HFF-Myc (cell line): Measurements from ENCODE around the gene UST.
A peak's percentile ranks its signal among the peaks of the same experiment; 100 is the strongest.

Experiments
- DNase-seq: peaks from one replicate; pipeline ENCODE4 v3.0.0-alpha.2; 2011; ENCODE audit warnings: low read depth; ENCODE audit errors: extremely low read depth
- H3K4me3 ChIP-seq: replicated peaks from 2 replicates; pipeline ENCODE4 v1.5.1; 2011; ENCODE audit warnings: low read depth, mild to moderate bottlenecking, control low read depth, low read length
- TF ChIP-seq, protein P1 (sequence below): IDR thresholded peaks from 2 replicates; pipeline ENCODE4 v1.5.1; 2012; ENCODE audit warnings: mild to moderate bottlenecking, low read depth, low read length, control low read depth; ENCODE audit errors: missing control alignments

Gene UST

DNA sequence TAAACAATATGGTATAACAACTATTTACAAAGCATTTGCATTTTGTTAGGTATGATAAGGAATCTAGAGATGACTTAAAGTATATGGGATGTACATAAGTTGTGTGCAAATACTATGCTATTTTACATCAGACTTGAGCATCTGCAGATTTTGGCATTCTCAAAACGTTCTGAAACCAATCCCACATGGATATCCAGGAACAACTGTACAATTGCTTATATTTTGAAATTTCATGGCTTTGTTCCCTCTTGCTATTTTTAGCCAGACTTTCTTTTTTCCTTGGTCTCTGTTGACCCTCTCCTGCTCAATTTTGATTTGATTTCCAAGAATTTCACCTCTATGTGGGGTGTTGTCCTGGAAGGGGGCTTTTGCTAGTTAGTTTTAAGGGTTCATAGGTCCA lies 32.9 kb upstream of the UST start:
- DNase-seq, result no peak
- TF ChIP-seq, protein P1, sequence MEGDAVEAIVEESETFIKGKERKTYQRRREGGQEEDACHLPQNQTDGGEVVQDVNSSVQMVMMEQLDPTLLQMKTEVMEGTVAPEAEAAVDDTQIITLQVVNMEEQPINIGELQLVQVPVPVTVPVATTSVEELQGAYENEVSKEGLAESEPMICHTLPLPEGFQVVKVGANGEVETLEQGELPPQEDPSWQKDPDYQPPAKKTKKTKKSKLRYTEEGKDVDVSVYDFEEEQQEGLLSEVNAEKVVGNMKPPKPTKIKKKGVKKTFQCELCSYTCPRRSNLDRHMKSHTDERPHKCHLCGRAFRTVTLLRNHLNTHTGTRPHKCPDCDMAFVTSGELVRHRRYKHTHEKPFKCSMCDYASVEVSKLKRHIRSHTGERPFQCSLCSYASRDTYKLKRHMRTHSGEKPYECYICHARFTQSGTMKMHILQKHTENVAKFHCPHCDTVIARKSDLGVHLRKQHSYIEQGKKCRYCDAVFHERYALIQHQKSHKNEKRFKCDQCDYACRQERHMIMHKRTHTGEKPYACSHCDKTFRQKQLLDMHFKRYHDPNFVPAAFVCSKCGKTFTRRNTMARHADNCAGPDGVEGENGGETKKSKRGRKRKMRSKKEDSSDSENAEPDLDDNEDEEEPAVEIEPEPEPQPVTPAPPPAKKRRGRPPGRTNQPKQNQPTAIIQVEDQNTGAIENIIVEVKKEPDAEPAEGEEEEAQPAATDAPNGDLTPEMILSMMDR, result no peak
- no peak overlapping the region for H3K4me3 ChIP-seq

DNA sequence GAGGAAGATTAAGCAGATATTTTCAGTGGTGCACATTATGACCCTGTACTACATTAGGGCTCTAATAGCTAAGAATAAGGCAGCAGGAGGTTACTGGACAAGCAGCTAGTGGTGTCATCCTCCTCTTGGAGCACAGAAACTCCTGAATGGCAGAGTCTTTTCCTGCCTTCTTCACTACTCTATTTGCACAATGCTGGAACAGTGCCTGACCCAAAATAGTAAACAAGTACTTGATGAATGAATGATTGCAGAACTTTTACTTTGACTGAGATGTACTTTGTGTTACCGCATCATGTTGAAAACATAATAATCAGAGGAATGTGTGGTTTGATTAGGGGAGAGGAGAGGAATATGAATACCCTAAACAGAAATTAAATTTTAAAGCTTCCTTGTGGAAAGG lies 30.0 kb upstream of the UST start:
- no peak overlapping the region for H3K4me3 ChIP-seq
- TF ChIP-seq, protein P1, result no peak
- no peak for DNase-seq

DNA sequence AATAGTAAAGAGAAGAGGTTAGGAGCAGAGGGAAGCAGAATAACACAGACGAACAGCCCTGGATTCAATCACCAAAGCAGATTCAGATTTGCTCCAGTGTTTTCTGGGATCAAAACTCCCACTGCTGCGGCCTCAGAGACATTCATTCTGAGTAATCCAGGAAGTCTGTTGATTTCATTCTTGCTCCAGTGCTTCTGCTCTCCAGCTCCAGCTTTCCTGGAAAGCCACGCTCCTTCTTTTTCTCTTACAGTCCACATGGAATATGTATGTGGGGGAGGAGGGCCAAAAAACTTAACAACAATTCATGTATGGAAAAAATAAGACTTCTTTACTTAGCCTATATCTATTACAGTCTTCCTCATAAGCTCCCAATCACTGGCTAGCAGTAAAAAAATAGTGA lies 26.4 kb upstream of the UST start:
- TF ChIP-seq, protein P1, result no peak
- DNase-seq, result no peak
- no peak overlapping the region for H3K4me3 ChIP-seq

DNA sequence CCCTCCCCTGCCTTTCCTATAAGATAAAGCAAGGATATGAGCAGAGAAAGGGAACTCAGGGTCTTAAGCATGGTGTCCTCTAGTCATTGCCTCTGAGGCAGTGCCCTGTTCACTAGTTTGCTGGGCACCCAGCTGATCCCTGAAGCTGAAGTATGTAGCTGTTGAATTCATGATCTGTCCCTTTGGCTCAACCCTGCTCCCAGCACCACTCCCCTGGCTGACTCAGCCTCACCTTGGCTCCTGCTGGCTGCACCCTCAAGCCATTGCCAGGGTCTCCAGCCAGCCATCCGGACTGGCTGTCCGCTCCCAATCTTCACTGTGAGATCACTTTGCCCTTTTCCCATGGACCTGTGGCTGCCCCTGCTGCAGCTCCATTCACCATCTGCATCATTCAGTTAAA lies 25.9 kb upstream of the UST start:
- DNase-seq, result no peak
- H3K4me3 ChIP-seq, result no peak overlapping the region
- TF ChIP-seq, protein P1, result no peak

DNA sequence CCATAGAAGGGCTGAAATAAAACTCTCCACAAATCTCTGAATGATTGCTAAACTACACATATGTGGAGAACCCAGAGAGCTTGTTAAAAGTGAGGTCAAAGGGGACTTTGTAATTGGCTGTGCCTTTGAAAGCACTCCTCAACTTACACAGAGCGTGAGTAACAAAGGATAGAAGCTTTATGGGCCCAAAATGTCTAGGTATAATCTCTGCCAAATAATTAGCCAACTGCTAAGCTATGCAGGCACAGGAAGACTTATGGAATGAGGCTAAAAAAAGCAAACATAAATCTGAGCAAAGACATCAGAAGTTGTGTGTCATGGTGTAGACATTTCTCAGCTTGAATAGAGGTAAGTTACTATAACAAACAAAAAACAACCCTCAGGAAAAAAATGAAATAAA lies 23.3 kb upstream of the UST start:
- TF ChIP-seq, protein P1, result no peak
- no peak overlapping the region for H3K4me3 ChIP-seq
- peak; percentile 51 for DNase-seq

DNA sequence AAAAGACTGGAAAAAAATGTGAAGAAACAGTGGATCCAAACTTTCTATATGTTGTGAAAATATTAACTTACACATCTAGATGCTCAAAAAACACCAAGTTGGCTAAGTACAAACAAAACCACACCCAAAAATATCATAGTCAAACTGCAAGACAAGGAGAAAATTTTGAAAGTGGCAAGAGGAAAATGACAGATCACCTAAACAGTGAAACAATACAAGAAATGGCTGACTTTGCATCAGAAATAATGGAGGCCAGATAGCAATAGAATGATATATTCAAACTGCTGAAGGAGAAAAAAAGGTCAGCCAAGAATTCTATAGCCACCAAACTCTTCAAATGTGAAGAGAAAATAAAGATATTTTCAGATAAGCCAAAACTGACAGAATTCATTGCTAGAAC lies 22.4 kb upstream of the UST start:
- TF ChIP-seq, protein P1, result no peak
- no peak overlapping the region for H3K4me3 ChIP-seq
- no peak for DNase-seq

DNA sequence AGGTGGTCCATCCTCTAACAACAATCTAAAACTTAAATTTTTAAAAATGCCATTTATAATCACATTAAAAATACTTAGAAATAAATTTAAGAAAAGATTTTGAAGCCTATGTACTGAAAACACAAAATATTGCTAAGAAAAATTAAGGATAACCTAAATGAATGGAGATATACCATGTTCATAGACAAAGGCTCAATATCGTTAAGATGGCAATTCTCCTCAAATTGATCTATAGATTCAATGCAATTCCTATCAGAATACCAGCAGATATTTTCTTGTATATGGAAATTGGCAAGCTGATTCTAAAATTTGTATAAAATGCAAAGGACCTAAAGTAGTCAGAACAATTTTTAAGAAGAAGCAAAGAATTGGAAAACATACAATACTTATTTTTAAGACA lies 19.7 kb upstream of the UST start:
- no peak for DNase-seq
- TF ChIP-seq, protein P1, result no peak
- H3K4me3 ChIP-seq, result no peak overlapping the region
